Panc1 (cell line): Measurements from ENCODE around the gene THPO. TPM values are rescaled to one million over a fixed set of nuclear protein-coding genes. Genes with fewer than 3 reads are reported as not detected.

Experiments used
- ATAC-seq: fragments of 200-7000 bp; cut with Tn5 transposase; 2 replicates; pipeline ENCODE4 v1.9.1; 2020; ENCODE audit warnings: mild to moderate bottlenecking, moderate library complexity
- BruUV-seq: library from RNA; stranded (reverse); fragments of 400-500 nt; replicated peaks from 2 replicates; lab custom pipeline; 2021; lab: Mats Ljungman, UMichigan
- CTCF ChIA-PET: fragments of 300-600 bp; sonication (Branson Sonifier 250); formaldehyde crosslinking; loops from one replicate; lab custom pipeline; 2022; ENCODE audit warnings: antibody characterized with exemption; lab: Charles Lee
- POLR2A ChIA-PET: fragments of 300-600 bp; sonication (Branson Sonifier 250); formaldehyde crosslinking; loops from one replicate; lab custom pipeline; 2022; ENCODE audit warnings: antibody characterized with exemption; lab: Charles Lee
- DNase-seq: peaks from one replicate; pipeline ENCODE4 v3.0.0-alpha.2; 2010; ENCODE audit warnings: low read depth, low spot score
- H3K27ac ChIP-seq: 2 replicates; pipeline ENCODE4 v1.5.1; 2011; ENCODE audit warnings: mild to moderate bottlenecking, low read length, inconsistent platforms
- H3K27me3 ChIP-seq: fragments of 200-500 bp; sonication (Bioruptor generic); 2 replicates; pipeline ENCODE4 v1.6.0; 2014; ENCODE audit warnings: low read length, inconsistent platforms; ENCODE audit not compliant: control insufficient read depth, insufficient read depth
- H3K36me3 ChIP-seq: fragments of 200-500 bp; sonication (Bioruptor generic); 2 replicates; pipeline ENCODE4 v1.5.1; 2014; ENCODE audit warnings: inconsistent platforms, mild to moderate bottlenecking, low read length, moderate library complexity; ENCODE audit not compliant: control insufficient read depth, insufficient read depth
- H3K4me1 ChIP-seq: 2 replicates; pipeline ENCODE4 v1.5.1; 2011; ENCODE audit warnings: inconsistent platforms, mild to moderate bottlenecking, low read length, moderate library complexity; ENCODE audit not compliant: control insufficient read depth, insufficient read depth
- H3K4me3 ChIP-seq, 2 experiments: 2 replicates each; pipeline ENCODE4 v1.5.1; 2011 to 2012; ENCODE audit warnings: low read depth in 2 of 2, low read length in 2 of 2, mild to moderate bottlenecking in 2 of 2, inconsistent platforms in 1 of 2, moderate library complexity in 1 of 2
- H3K9me3 ChIP-seq: fragments of 200-500 bp; sonication (Bioruptor generic); 2 replicates; pipeline ENCODE4 v1.5.1; 2014; ENCODE audit warnings: low read depth, mild to moderate bottlenecking, inconsistent platforms, low read length, moderate library complexity; ENCODE audit not compliant: control insufficient read depth, insufficient read depth
- POLR2AphosphoS5 ChIP-seq: IDR thresholded peaks from 2 replicates; pipeline ENCODE4 v1.6.1; 2012; ENCODE audit warnings: mild to moderate bottlenecking, low read depth, low read length, moderate library complexity
- SIN3A ChIP-seq: IDR thresholded peaks from 2 replicates; pipeline ENCODE4 v1.6.1; 2012; ENCODE audit warnings: low read depth, mild to moderate bottlenecking, low read length, moderate library complexity, borderline replicate concordance; ENCODE audit not compliant: insufficient read depth
- TCF7L2 ChIP-seq: IDR thresholded peaks from 2 replicates; pipeline ENCODE4 v1.6.1; 2011; ENCODE audit warnings: mild to moderate bottlenecking, low read depth, low read length, inconsistent platforms
- in situ Hi-C: cut with HindIII; loops from 2 replicates; pipeline ENCODE4 v1.10.0; 2016; ENCODE audit warnings: low sequenced_read_pairs, low pct_unique_long_range_greater_than_20kb
- intact Hi-C: fragments of 100-400 bp; cut with micrococcal nuclease; formaldehyde crosslinking; loops from one replicate; pipeline ENCODE4 v1.10.0; 2022; ENCODE audit not compliant: unreplicated experiment
- total RNA-seq: library from RNA; stranded (reverse); gene quantifications from one replicate; pipeline ENCODE4 v1.2.1, GENCODE V29; 2021; ENCODE audit not compliant: unreplicated experiment
- TF ChIP-seq, protein P1 (sequence below): fragments of 450-650 bp; IDR thresholded peaks from 2 replicates; pipeline ENCODE4 v1.5.1; 2017; ENCODE audit warnings: mild to moderate bottlenecking
- TF ChIP-seq, protein P2 (sequence below), 2 experiments: IDR thresholded peaks; 2 replicates each; pipeline ENCODE4 v1.6.1; 2011 to 2012; ENCODE audit warnings: low read depth in 2 of 2, control low read depth in 1 of 2, low read length in 1 of 2, mild to moderate bottlenecking in 1 of 2, moderate library complexity in 1 of 2; ENCODE audit not compliant: insufficient read depth in 1 of 2

Gene THPO
- total RNA-seq, 1 experiment from 2014 or later, result not detected

DNA sequence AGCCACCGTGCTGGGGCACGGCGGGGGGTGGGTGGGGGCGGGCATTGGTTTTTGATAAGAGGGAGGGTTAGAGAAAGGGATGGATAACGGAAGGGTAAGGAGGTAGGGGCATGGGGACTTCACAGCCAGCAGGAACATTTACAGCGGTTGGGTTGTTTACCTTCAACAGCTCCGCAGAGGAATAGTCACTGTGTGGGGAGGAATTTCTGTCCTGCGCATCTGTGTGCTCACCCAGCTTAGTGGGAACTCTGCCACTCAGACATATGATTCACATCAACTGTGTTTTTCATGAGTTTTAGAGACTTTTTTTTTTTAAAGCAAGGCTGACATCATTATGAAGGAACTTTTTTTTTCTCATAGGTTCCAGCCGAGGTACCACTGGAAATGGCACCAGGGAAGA lies 21.4 kb upstream of the THPO start:
- Histone ChIP-seq H3K36me3 (no peaks in the 10 kb centered on the region), H3K9me3 (no peaks in the 10 kb centered on the region), H3K27ac (no peak overlapping the region), H3K27me3 (peaks cover 4% of the 10 kb centered on the region; the same call in 1 of the 2 replicates), H3K4me3 (no peak overlapping the region), H3K4me1 (no peaks in the 10 kb centered on the region)
- in situ Hi-C loops, result no loop called here
- no TSS peak for BruUV-seq
- TF ChIP-seq SIN3A (no peak), TCF7L2 (no peak), POLR2AphosphoS5 (no peak)
- TF ChIP-seq, protein P1, sequence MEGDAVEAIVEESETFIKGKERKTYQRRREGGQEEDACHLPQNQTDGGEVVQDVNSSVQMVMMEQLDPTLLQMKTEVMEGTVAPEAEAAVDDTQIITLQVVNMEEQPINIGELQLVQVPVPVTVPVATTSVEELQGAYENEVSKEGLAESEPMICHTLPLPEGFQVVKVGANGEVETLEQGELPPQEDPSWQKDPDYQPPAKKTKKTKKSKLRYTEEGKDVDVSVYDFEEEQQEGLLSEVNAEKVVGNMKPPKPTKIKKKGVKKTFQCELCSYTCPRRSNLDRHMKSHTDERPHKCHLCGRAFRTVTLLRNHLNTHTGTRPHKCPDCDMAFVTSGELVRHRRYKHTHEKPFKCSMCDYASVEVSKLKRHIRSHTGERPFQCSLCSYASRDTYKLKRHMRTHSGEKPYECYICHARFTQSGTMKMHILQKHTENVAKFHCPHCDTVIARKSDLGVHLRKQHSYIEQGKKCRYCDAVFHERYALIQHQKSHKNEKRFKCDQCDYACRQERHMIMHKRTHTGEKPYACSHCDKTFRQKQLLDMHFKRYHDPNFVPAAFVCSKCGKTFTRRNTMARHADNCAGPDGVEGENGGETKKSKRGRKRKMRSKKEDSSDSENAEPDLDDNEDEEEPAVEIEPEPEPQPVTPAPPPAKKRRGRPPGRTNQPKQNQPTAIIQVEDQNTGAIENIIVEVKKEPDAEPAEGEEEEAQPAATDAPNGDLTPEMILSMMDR, result no peak
- TF ChIP-seq, protein P2, sequence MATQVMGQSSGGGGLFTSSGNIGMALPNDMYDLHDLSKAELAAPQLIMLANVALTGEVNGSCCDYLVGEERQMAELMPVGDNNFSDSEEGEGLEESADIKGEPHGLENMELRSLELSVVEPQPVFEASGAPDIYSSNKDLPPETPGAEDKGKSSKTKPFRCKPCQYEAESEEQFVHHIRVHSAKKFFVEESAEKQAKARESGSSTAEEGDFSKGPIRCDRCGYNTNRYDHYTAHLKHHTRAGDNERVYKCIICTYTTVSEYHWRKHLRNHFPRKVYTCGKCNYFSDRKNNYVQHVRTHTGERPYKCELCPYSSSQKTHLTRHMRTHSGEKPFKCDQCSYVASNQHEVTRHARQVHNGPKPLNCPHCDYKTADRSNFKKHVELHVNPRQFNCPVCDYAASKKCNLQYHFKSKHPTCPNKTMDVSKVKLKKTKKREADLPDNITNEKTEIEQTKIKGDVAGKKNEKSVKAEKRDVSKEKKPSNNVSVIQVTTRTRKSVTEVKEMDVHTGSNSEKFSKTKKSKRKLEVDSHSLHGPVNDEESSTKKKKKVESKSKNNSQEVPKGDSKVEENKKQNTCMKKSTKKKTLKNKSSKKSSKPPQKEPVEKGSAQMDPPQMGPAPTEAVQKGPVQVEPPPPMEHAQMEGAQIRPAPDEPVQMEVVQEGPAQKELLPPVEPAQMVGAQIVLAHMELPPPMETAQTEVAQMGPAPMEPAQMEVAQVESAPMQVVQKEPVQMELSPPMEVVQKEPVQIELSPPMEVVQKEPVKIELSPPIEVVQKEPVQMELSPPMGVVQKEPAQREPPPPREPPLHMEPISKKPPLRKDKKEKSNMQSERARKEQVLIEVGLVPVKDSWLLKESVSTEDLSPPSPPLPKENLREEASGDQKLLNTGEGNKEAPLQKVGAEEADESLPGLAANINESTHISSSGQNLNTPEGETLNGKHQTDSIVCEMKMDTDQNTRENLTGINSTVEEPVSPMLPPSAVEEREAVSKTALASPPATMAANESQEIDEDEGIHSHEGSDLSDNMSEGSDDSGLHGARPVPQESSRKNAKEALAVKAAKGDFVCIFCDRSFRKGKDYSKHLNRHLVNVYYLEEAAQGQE (IDR thresholded peaks at IDR 0.05; ENCODE audit: insufficient read depth in 1 of 2, low read depth in 2 of 2, low read length in 1 of 2), result no peak
- intact Hi-C loops, result no loop called here
- POLR2A ChIA-PET, result no interaction called here
- CTCF ChIA-PET, result no interaction called here
- no peak for DNase-seq
- ATAC-seq, result no peak

DNA sequence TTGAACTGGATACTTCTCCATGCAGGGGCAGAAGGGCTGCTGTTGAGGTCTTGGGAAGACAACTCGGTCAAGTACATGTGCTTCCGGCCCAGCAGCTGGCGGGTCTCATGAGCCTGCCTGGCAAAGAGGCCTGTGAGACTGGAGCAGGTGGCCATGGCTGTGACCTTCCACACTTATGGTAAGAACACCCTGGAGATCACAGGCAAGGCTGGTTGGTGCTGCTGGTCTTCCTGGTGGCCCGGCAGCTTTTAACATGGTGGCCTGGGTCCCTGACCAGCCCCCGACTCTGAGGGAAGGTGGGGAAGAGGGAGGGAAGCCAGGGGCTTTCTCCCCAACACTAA lies 17.3 kb upstream of the THPO start:
- no peaks in the 10 kb centered on the region for H3K36me3 ChIP-seq
- H3K4me1 ChIP-seq, result no peaks in the 10 kb centered on the region
- no peaks in the 10 kb centered on the region for H3K9me3 ChIP-seq
- H3K27ac ChIP-seq, result no peak overlapping the region
- no peak; the same call in 1 of the 2 replicates for ATAC-seq
- POLR2A ChIA-PET, result no interaction called here
- no peak overlapping the region for H3K4me3 ChIP-seq
- CTCF ChIA-PET, result no interaction called here
- intact Hi-C loops (no loop called here), in situ Hi-C loops (no loop called here)
- no TSS peak for BruUV-seq
- no peak for DNase-seq
- H3K27me3 ChIP-seq, result peaks cover 2% of the 10 kb centered on the region; the same call in 1 of the 2 replicates
- TF ChIP-seq TCF7L2 (no peak), POLR2AphosphoS5 (no peak), SIN3A (no peak)
- TF ChIP-seq, protein P1, result no peak
- TF ChIP-seq, protein P2 (IDR thresholded peaks at IDR 0.05; ENCODE audit: insufficient read depth in 1 of 2, low read depth in 2 of 2, low read length in 1 of 2), result no peak
